HepG2 (cell line): ENCODE data around the gene FSCB. TPM values are rescaled to one million over a fixed set of nuclear protein-coding genes. Genes with fewer than 3 reads are reported as not detected.

Source experiments
- ATAC-seq: fragments of 200-7000 bp; cut with Tn5 transposase; 3 replicates; pipeline ENCODE4 v1.9.1; 2020; ENCODE audit warnings: mild to moderate bottlenecking, moderate library complexity
- BruUV-seq: library from RNA; stranded (reverse); fragments of 400-500 nt; replicated peaks from 2 replicates; lab custom pipeline; 2021; lab: Mats Ljungman, UMichigan
- CTCF ChIA-PET: fragments of 300-600 bp; formaldehyde crosslinking; extraction: SDS; loops from one replicate; lab custom pipeline; 2021; ENCODE audit warnings: low total read pairs, inconsistent platforms, low intra/inter-chr PET ratio; lab: Yijun Ruan, JAX
- POLR2A ChIA-PET: fragments of 350-600 bp; sonication (Branson Sonifier 250); formaldehyde crosslinking; loops from one replicate; lab custom pipeline; 2020; ENCODE audit warnings: antibody characterized with exemption, inconsistent platforms; lab: Yijun Ruan, JAX
- DNase-seq: peaks from one replicate; pipeline ENCODE4 v3.0.0-alpha.2; 2015; ENCODE audit warnings: low spot score
- FAIRE-seq: peaks from 3 replicates; lab custom pipeline; 2011; peaks lifted over from hg19 to GRCh38; lab: Jason Lieb, UNC
- H2AFZ ChIP-seq: one replicate; pipeline ENCODE4 v1.6.1; 2011; ENCODE audit warnings: low read length, inconsistent platforms
- H3K27ac ChIP-seq: fragments of 300-600 bp; 3 replicates; pipeline ENCODE4 v1.8.0; 2011; ENCODE audit warnings: mixed run types, mild to moderate bottlenecking, mixed read lengths, low read length, inconsistent platforms; ENCODE audit not compliant: insufficient read depth; ENCODE audit errors: extremely low read length
- H3K27me3 ChIP-seq, 2 experiments: fragments of 200-600 bp in 1 of 2; 2 replicates in 1 of 2; 3 replicates in 1 of 2; pipeline versions ENCODE4 v1.6.0 to v1.8.0; 2011; ENCODE audit warnings: low read length in 2 of 2, mild to moderate bottlenecking in 2 of 2, moderate library complexity in 2 of 2, inconsistent platforms in 1 of 2; ENCODE audit not compliant: insufficient read depth in 2 of 2, control insufficient read depth in 1 of 2
- H3K36me3 ChIP-seq, 2 experiments: fragments of 200-600 bp in 1 of 2; replicated peaks in 1 of 2; 2 replicates in 1 of 2; 3 replicates in 1 of 2; pipeline versions ENCODE4 v1.5.1 to v1.8.0; 2011; ENCODE audit warnings: low read length in 2 of 2, inconsistent platforms in 1 of 2; ENCODE audit not compliant: insufficient read depth in 2 of 2, control insufficient read depth in 1 of 2
- H3K4me1 ChIP-seq: 2 replicates; pipeline ENCODE4 v1.5.1; 2012; ENCODE audit warnings: low read length, inconsistent platforms; ENCODE audit not compliant: insufficient read depth
- H3K4me2 ChIP-seq: 2 replicates; pipeline ENCODE4 v1.6.0; 2011; ENCODE audit warnings: low read depth, low read length, inconsistent platforms
- H3K4me3 ChIP-seq, 3 experiments: fragments of 200-600 bp in 1 of 3; sonication (generic), shearing (Covaris generic) in 1 of 3; replicated peaks in 1 of 3; 2 replicates each; pipeline ENCODE4 v1.5.1; 2011 to 2016; ENCODE audit warnings: low read length in 3 of 3, inconsistent platforms in 2 of 3, low read depth in 2 of 3, mild to moderate bottlenecking in 2 of 3, control low read depth in 1 of 3, mixed read lengths in 1 of 3; ENCODE audit not compliant: insufficient read depth in 1 of 3
- H3K79me2 ChIP-seq: one replicate; pipeline ENCODE4 v1.6.1; 2011; ENCODE audit warnings: low read length, inconsistent platforms; ENCODE audit not compliant: insufficient read depth
- H3K9ac ChIP-seq: 2 replicates; pipeline ENCODE4 v1.6.0; 2011; ENCODE audit warnings: mild to moderate bottlenecking, low read depth, low read length, inconsistent platforms; ENCODE audit not compliant: insufficient read depth
- H3K9me3 ChIP-seq: 2 replicates; pipeline ENCODE4 v1.5.1; 2012; ENCODE audit warnings: mild to moderate bottlenecking, low read length
- H4K20me1 ChIP-seq: 2 replicates; pipeline ENCODE4 v1.6.0; 2011; ENCODE audit warnings: inconsistent platforms, mild to moderate bottlenecking, low read length, moderate library complexity; ENCODE audit not compliant: insufficient read depth
- HINFP ChIP-seq: sonication (generic); formaldehyde crosslinking; IDR thresholded peaks from 2 replicates; pipeline ENCODE4 v1.4.0; 2020; ENCODE audit warnings: low read depth, mild to moderate bottlenecking, missing genetic modification reagents
- HNRNPL ChIP-seq: fragments of 200-400 bp; formaldehyde crosslinking; IDR thresholded peaks from 2 replicates; pipeline ENCODE4 v1.6.1; 2017; ENCODE audit warnings: mild to moderate bottlenecking, low read depth, low read length
- HNRNPUL1 ChIP-seq: fragments of 200-400 bp; formaldehyde crosslinking; IDR thresholded peaks from 2 replicates; pipeline ENCODE4 v1.6.1; 2017; ENCODE audit warnings: low read depth, mild to moderate bottlenecking, low read length, moderate library complexity
- PAXIP1 ChIP-seq: sonication (generic); formaldehyde crosslinking; conservative IDR thresholded peaks from 2 replicates; pipeline ENCODE4 v1.4.0; 2020; ENCODE audit warnings: mild to moderate bottlenecking, missing genetic modification reagents, moderate library complexity
- ZNF138 ChIP-seq: sonication (generic); formaldehyde crosslinking; IDR thresholded peaks from 2 replicates; pipeline ENCODE4 v1.5.0; 2020; ENCODE audit warnings: mild to moderate bottlenecking, low read depth, missing genetic modification reagents
- ZNF350 ChIP-seq: sonication (generic); formaldehyde crosslinking; IDR thresholded peaks from 2 replicates; pipeline ENCODE4 v1.4.0; 2020; ENCODE audit warnings: mild to moderate bottlenecking, low read depth, missing genetic modification reagents, borderline replicate concordance
- ZNF652 ChIP-seq: IDR thresholded peaks from 2 replicates; pipeline ENCODE4 v1.6.1; 2016; ENCODE audit warnings: low read depth, borderline replicate concordance
- ZNF674 ChIP-seq: sonication (generic); formaldehyde crosslinking; IDR thresholded peaks from 2 replicates; pipeline ENCODE4 v1.5.0; 2020; ENCODE audit warnings: low read depth, mild to moderate bottlenecking, missing genetic modification reagents
- WGBS: methylation state at CpG from one replicate; pipeline ENCODE4 v1.1.6; 2017; ENCODE audit warnings: low lambda C conversion rate; 5-methylcytosine and 5-hydroxymethylcytosine counted together
- in situ Hi-C: cut with HindIII; loops from 2 replicates; pipeline ENCODE4 v1.10.0; 2017; ENCODE audit warnings: low pct_unique_long_range_greater_than_20kb; ENCODE audit not compliant: extremely low pct_ligation_motif_present
- intact Hi-C: fragments of 100-400 bp; cut with micrococcal nuclease; formaldehyde crosslinking; loops from one replicate; pipeline ENCODE4 v1.10.0; 2022; ENCODE audit not compliant: unreplicated experiment
- polyA plus RNA-seq, 8 experiments: library from polyadenylated mRNA; depleted of rRNA in 3 of 8; stranded (reverse) in 7 of 8; unstranded in 1 of 8; fragments of >200 nt; fragmentation: Illumina TruSeq in 4 of 8; extraction: Trizol in 4 of 8; gene quantifications; 2 replicates each; pipeline versions ENCODE4 v1.2.1 to v1.2.3, GENCODE V29; 2011 to 2016; ENCODE audit warnings: low read depth in 4 of 8, missing spikeins in 1 of 8, mixed read lengths in 1 of 8; ENCODE audit not compliant: insufficient read depth in 1 of 8
- total RNA-seq, 5 experiments: library from RNA; depleted of rRNA; stranded (reverse); fragments of >200 nt; fragmentation: Illumina TruSeq; extraction: Trizol; gene quantifications; 2 replicates each; pipeline ENCODE4 v1.2.3, GENCODE V29; 2016; ENCODE audit warnings: low read depth in 1 of 5
- TF ChIP-seq, protein P1 (sequence below): sonication (generic); formaldehyde crosslinking; IDR thresholded peaks from 2 replicates; pipeline ENCODE4 v1.9.0; 2022; ENCODE audit warnings: missing genetic modification reagents, mild to moderate bottlenecking, borderline replicate concordance

FSCB gene
- total and polyA plus RNA-seq, 2 of the 13 experiments (the other 11 are each of a cell fraction or from before 2014, with no cell fraction given), result not detected

GRCh38 chr14:44497148-44497547 is 9.9 kb downstream of the FSCB start:
- Histone ChIP-seq H3K36me3 (no peaks in the 10 kb centered on the region), H3K4me2 (no peak overlapping the region), H3K9ac (no peak overlapping the region), H3K9me3 (peaks cover 4% of the 10 kb centered on the region; the same call in 1 of the 2 replicates), H3K27me3 (no peaks in the 10 kb centered on the region), H2AFZ (no peak overlapping the region), H3K79me2 (no peaks in the 10 kb centered on the region), H3K27ac (no peak overlapping the region), H3K4me3 (no peak overlapping the region), H4K20me1 (no peaks in the 10 kb centered on the region), H3K4me1 (no peaks in the 10 kb centered on the region)
- ChIA-PET CTCF (no interaction called here), POLR2A (no interaction called here)
- FAIRE-seq (no peak), DNase-seq (no peak), ATAC-seq (no peak)
- no peak for TF ChIP-seq HNRNPUL1
- no peak for TF ChIP-seq HNRNPL
- TF ChIP-seq PAXIP1, result no peak
- TF ChIP-seq ZNF652 (CRISPR knock-in tag), result no peak
- TF ChIP-seq ZNF350 (CRISPR knock-in tag), result no peak
- TF ChIP-seq, protein P1, sequence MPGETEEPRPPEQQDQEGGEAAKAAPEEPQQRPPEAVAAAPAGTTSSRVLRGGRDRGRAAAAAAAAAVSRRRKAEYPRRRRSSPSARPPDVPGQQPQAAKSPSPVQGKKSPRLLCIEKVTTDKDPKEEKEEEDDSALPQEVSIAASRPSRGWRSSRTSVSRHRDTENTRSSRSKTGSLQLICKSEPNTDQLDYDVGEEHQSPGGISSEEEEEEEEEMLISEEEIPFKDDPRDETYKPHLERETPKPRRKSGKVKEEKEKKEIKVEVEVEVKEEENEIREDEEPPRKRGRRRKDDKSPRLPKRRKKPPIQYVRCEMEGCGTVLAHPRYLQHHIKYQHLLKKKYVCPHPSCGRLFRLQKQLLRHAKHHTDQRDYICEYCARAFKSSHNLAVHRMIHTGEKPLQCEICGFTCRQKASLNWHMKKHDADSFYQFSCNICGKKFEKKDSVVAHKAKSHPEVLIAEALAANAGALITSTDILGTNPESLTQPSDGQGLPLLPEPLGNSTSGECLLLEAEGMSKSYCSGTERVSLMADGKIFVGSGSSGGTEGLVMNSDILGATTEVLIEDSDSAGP, result no peak
- TF ChIP-seq ZNF674 (CRISPR knock-in tag), result no peak
- TF ChIP-seq ZNF138 (CRISPR knock-in tag), result no peak
- TF ChIP-seq HINFP (CRISPR knock-in tag), result no peak
- 0% methylated on average over 1 of the region's 1 CpG for WGBS
- intact Hi-C loops, result no loop called here
- BruUV-seq, result no TSS peak
- in situ Hi-C loops, result no loop called here
